Measurements from ENCODE around the gene CTNND1.

- TF ChIP-seq POLR2A (IDR thresholded peaks at IDR 0.05): no peak
- no peak for TF ChIP-seq CTCF (IDR thresholded peaks at IDR 0.05)
These were observed 29.9 kb downstream of the CTNND1 start for GRCh38 chr11:57791321-57792059.
